Esophagus muscularis mucosa (tissue), 4 donors: Measurements from ENCODE around the gene PSPH.

Experiments
- CTCF ChIP-seq, 3 experiments: fragments of 200-600 bp in 2 of 3; fragments of 450-650 bp in 1 of 3; sonication (generic) in 2 of 3; IDR thresholded peaks; one replicate each; pipeline ENCODE4 v1.5.1; 2017 to 2019; ENCODE audit warnings: antibody characterized with exemption in 3 of 3, mild to moderate bottlenecking in 2 of 3, moderate library complexity in 1 of 3
- EP300 ChIP-seq: sonication (generic); formaldehyde crosslinking; IDR thresholded peaks from one replicate; pipeline ENCODE4 v1.6.1; 2017; ENCODE audit warnings: antibody characterized with exemption
- POLR2A ChIP-seq: fragments of 450-650 bp; IDR thresholded peaks from one replicate; pipeline ENCODE4 v1.6.1; 2017; ENCODE audit warnings: antibody characterized with exemption, moderate library complexity, mild to moderate bottlenecking, low read depth
- POLR2AphosphoS5 ChIP-seq, 2 donors: sonication (generic); formaldehyde crosslinking; IDR thresholded peaks; one replicate each; pipeline ENCODE4 v1.6.1; 2017; ENCODE audit warnings: antibody characterized with exemption in 2 of 2

GRCh38 chr7:55965100-55965470, 86.2 kb downstream of the PSPH start:
- no peak for TF ChIP-seq EP300
- no peak for TF ChIP-seq POLR2A
- TF ChIP-seq POLR2AphosphoS5 (IDR thresholded peaks at IDR 0.05) = no peak
- no peak for TF ChIP-seq CTCF (IDR thresholded peaks at IDR 0.05)
